Calu3 (cell line): ENCODE measurements around the gene TNNT2. TPM values are rescaled to one million over a fixed set of nuclear protein-coding genes. Genes with fewer than 3 reads are reported as not detected.

Source experiments
- BruUV-seq: library from RNA; stranded (reverse); fragments of 400-500 nt; replicated peaks from 2 replicates; lab custom pipeline; 2021; lab: Mats Ljungman, UMichigan
- CTCF ChIA-PET: fragments of 300-600 bp; sonication (Branson Sonifier 250); formaldehyde crosslinking; loops from one replicate; lab custom pipeline; 2022; ENCODE audit warnings: antibody characterized with exemption; lab: Charles Lee
- DNase-seq: peaks from one replicate; pipeline ENCODE4 v3.0.0; 2022
- H3K27ac Mint-ChIP-seq: one replicate; pipeline ENCODE4 v1.8.0; 2022; ENCODE audit warnings: mixed read lengths; ENCODE audit not compliant: unreplicated experiment
- H3K27me3 Mint-ChIP-seq: one replicate; pipeline ENCODE4 v1.8.0; 2022; ENCODE audit warnings: mixed read lengths; ENCODE audit not compliant: unreplicated experiment
- H3K36me3 Mint-ChIP-seq: one replicate; pipeline ENCODE4 v1.8.0; 2022; ENCODE audit warnings: mild to moderate bottlenecking, moderate library complexity, mixed read lengths; ENCODE audit not compliant: insufficient read depth, unreplicated experiment
- H3K4me1 Mint-ChIP-seq: one replicate; pipeline ENCODE4 v1.8.0; 2022; ENCODE audit warnings: mild to moderate bottlenecking, low read depth, mixed read lengths; ENCODE audit not compliant: unreplicated experiment
- H3K4me3 Mint-ChIP-seq: one replicate; pipeline ENCODE4 v1.8.0; 2022; ENCODE audit warnings: mild to moderate bottlenecking, low read depth, moderate library complexity, mixed read lengths; ENCODE audit not compliant: unreplicated experiment
- H3K9me3 Mint-ChIP-seq: one replicate; pipeline ENCODE4 v1.8.0; 2022; ENCODE audit warnings: low read depth, mixed read lengths; ENCODE audit not compliant: unreplicated experiment
- intact Hi-C: fragments of 100-400 bp; cut with micrococcal nuclease; formaldehyde crosslinking; loops from one replicate; pipeline ENCODE4 v1.10.0; 2022; ENCODE audit not compliant: unreplicated experiment
- total RNA-seq: library from RNA; stranded (reverse); gene quantifications from 2 replicates; pipeline ENCODE4 v1.2.3, GENCODE V29; 2022
- TF ChIP-seq, protein P1 (sequence below): fragments of 200-600 bp; IDR thresholded peaks from one replicate; pipeline ENCODE4 v1.8.0; 2022; ENCODE audit warnings: antibody characterized with exemption; ENCODE audit not compliant: unreplicated experiment

Gene TNNT2
- total RNA-seq, 1 experiment from 2014 or later = 1.4 TPM

DNA sequence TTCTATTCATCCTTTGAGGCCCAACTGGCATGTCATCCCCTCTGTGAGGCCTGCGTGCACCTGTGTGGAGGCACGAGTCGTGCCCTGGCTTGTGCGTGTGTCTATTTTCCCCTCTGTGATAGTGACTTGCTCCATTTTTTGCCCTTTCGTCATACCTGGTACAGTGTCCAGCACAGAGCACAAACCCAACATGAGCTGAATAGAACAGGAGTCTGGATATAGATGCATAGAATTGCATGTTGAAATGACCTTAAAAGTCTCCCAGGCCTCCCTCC, 32.5 kb downstream of the TNNT2 start:
- Mint-ChIP-seq H3K27me3 (peaks cover 12% of the 10 kb centered on the region), H3K4me3 (no peak overlapping the region), H3K36me3 (no peaks in the 10 kb centered on the region), H3K27ac (no peak overlapping the region), H3K4me1 (peaks cover 7% of the 10 kb centered on the region), H3K9me3 (no peaks in the 10 kb centered on the region)
- TF ChIP-seq, protein P1, sequence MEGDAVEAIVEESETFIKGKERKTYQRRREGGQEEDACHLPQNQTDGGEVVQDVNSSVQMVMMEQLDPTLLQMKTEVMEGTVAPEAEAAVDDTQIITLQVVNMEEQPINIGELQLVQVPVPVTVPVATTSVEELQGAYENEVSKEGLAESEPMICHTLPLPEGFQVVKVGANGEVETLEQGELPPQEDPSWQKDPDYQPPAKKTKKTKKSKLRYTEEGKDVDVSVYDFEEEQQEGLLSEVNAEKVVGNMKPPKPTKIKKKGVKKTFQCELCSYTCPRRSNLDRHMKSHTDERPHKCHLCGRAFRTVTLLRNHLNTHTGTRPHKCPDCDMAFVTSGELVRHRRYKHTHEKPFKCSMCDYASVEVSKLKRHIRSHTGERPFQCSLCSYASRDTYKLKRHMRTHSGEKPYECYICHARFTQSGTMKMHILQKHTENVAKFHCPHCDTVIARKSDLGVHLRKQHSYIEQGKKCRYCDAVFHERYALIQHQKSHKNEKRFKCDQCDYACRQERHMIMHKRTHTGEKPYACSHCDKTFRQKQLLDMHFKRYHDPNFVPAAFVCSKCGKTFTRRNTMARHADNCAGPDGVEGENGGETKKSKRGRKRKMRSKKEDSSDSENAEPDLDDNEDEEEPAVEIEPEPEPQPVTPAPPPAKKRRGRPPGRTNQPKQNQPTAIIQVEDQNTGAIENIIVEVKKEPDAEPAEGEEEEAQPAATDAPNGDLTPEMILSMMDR = no peak
- no peak for DNase-seq
- CTCF ChIA-PET = interaction anchor here (2.4 kb wide), 1 partner anchor 34 kb away, joined by 15 read pairs; no protein-coding TSS in a partner anchor
- BruUV-seq = no TSS peak
- intact Hi-C loops = loop anchor here (5.0 kb wide), 2 partner anchors 78 to 98 kb away; no protein-coding TSS in a partner anchor

DNA sequence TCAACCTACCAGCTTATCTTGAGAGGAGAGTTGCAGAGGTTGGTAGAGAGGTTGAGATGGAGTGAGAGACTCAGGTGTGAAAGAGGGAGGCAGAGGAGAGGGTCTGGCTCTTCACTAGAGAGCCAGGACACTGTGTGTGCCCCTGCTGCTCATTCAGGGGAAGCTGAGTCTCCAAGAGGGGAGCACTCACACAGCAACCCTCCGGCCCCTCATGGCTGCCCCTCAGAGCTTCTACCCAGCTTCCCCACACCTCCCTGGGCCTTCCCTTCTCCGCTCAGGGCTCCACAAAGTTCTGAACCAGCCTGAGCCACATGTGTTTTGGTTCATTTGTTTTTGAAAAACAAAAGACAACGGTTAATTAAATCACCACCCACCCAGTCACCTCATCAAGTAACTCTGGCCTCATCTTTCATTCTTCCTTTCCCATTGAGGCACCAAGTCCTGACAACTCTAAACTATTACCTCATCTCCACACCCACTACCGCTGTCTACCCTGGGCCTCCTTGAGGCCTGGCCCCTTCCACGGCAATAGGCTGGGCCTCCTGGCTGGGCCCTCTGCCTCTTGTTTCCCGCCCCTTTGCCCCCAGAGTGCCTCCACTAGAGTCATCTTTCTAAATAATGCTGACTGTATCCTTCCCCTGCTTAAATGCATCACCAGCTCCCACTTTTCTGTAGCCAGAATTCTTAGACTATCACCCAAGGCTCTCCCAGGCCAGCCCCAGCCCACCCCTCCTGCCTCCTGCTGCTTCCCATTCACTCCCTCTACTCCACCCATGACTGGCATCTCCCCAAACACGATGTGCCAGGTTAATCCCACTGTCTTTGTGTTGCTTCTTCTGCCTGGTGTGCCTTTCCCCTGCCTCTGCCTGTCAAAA, 33.0 kb downstream of the TNNT2 start:
- Mint-ChIP-seq H3K36me3 (no peaks in the 10 kb centered on the region), H3K4me3 (no peak overlapping the region), H3K27me3 (peaks cover 6% of the 10 kb centered on the region), H3K27ac (no peak overlapping the region), H3K4me1 (peaks cover 7% of the 10 kb centered on the region), H3K9me3 (no peaks in the 10 kb centered on the region)
- no TSS peak for BruUV-seq
- CTCF ChIA-PET = no interaction called here
- intact Hi-C loops = loop anchor here (5.0 kb wide), 2 partner anchors 77 to 97 kb away; no protein-coding TSS in a partner anchor
- no peak for DNase-seq
- TF ChIP-seq, protein P1 = no peak

DNA sequence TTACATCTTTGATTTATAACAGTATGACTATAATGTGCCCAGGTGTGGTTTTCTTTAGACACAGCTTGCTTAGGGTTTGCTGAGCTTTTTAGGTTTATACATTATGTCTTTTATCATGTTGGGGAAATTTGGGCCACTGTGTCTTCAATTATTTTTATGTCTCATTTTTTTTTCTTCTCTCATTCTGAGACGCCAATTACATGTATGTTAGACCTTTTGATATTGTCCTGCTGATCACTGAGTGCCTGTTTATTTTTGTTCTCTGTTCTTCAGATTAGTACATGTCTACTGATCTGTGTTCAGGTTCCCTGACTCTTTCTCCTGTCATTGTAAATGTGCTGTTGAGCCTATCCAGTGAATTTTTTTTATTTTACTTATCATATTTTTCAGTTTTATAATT, 36.1 kb downstream of the TNNT2 start:
- intact Hi-C loops = no loop called here
- H3K4me1 Mint-ChIP-seq = peaks cover under 1% of the 10 kb centered on the region
- no peaks in the 10 kb centered on the region for H3K9me3 Mint-ChIP-seq
- TF ChIP-seq, protein P1 = no peak
- H3K27me3 Mint-ChIP-seq = peaks cover 21% of the 10 kb centered on the region
- DNase-seq = no peak
- H3K4me3 Mint-ChIP-seq = no peak overlapping the region
- BruUV-seq = no TSS peak
- CTCF ChIA-PET = interaction anchor here (0.6 kb wide), 1 partner anchor 66 kb away, joined by 4 read pairs; no protein-coding TSS in a partner anchor
- H3K36me3 Mint-ChIP-seq = no peaks in the 10 kb centered on the region
- no peak overlapping the region for H3K27ac Mint-ChIP-seq

DNA sequence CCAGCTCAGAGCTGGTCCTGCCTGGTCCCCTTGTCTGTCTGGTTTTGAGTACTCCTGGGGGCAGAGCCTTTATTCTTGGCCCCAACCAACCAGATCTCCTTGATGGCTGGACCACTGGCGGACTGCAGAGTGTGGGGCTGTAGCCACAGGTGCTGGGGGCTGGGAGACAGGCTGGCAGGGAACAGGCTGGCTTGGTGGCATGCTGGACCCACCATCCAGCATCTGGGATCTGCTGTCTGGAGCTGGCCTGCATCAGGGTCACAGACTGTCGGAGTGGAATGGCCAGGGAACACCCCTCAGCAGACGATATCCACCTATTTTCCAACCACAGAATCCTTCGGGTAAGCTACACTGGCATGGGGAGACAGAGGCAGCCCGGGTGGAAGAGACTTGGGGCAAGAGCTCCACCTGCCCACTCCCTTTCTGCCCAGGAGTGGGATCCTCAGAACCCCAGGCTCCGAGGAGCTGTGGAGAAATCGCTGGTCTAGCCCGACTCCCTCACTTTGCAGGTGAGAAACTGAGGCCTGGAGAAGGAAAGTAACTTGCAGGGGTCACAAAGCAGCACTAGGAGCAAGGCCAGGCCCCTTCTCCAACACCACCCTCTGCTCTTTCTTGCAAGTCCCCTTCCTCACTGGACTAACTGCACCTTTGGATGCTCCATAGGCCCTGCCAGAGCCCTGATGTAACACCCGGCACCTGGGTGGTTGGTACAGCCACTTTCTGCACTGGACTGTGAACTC, 40.6 kb downstream of the TNNT2 start:
- BruUV-seq = no TSS peak
- intact Hi-C loops = no loop called here
- Mint-ChIP-seq H3K27me3 (peaks cover 30% of the 10 kb centered on the region), H3K27ac (no peak overlapping the region), H3K36me3 (no peaks in the 10 kb centered on the region), H3K9me3 (no peaks in the 10 kb centered on the region), H3K4me3 (no peak overlapping the region), H3K4me1 (no peaks in the 10 kb centered on the region)
- TF ChIP-seq, protein P1 = no peak
- DNase-seq = no peak
- CTCF ChIA-PET = no interaction called here
